GM12875 (cell line): Measurements from ENCODE around the gene PSMD2.
"Not testable (repeated sequence)": the region's sequence is repeated elsewhere in the genome, so short reads cannot be mapped to it uniquely, and the experiment has no call there.

Experiments
- H3K4me3 ChIP-seq: one replicate; pipeline ENCODE4 v1.5.1; 2011; ENCODE audit warnings: low read depth, low read length, control low read depth
- CTCF ChIP-seq: IDR thresholded peaks from 2 replicates; pipeline ENCODE4 v1.5.1; 2011; ENCODE audit warnings: low read depth, mild to moderate bottlenecking, control low read depth, inconsistent platforms, low read length, moderate library complexity, borderline replicate concordance; ENCODE audit not compliant: insufficient read depth

The PSMD2 gene

GRCh38 chr3:184336547-184337398, 37.7 kb downstream of the PSMD2 start:
- no peak for TF ChIP-seq CTCF
- H3K4me3 ChIP-seq, result peak overlapping the region; percentile 46

- no peak for TF ChIP-seq CTCF
- no peak within 1 kb of the TSS for H3K4me3 ChIP-seq
These were observed 38.3 kb downstream of the PSMD2 start, which contains the start of gene FAM131A for GRCh38 chr3:184337399-184337714. FAM131A (plus strand) TSS chr3:184337600; CDS start chr3:184337631, 31 bp downstream.

- H3K4me3 ChIP-seq, result no peak overlapping the region
- TF ChIP-seq CTCF, result no peak
These were observed 38.9 kb downstream of the PSMD2 start for GRCh38 chr3:184337981-184338380.

- TF ChIP-seq CTCF, result no peak
- H3K4me3 ChIP-seq, result no peak overlapping the region
These were observed 39.5 kb downstream of the PSMD2 start for GRCh38 chr3:184338511-184338945.

GRCh38 chr3:184339001-184339400, 40.0 kb downstream of the PSMD2 start:
- TF ChIP-seq CTCF, result no peak
- H3K4me3 ChIP-seq, result no peak overlapping the region

GRCh38 chr3:184339451-184340135, 40.6 kb downstream of the PSMD2 start:
- H3K4me3 ChIP-seq, result not testable (repeated sequence)

- TF ChIP-seq CTCF, result no peak
- H3K4me3 ChIP-seq, result no peak overlapping the region
These were observed 42.9 kb downstream of the PSMD2 start for GRCh38 chr3:184341925-184342324.
